Breast epithelium (tissue), 3 donors: ENCODE measurements around the gene CBLN3.

Experiments
- POLR2A ChIP-seq: fragments of 450-650 bp; IDR thresholded peaks from one replicate; pipeline ENCODE4 v1.6.1; 2016; ENCODE audit warnings: antibody characterized with exemption, mild to moderate bottlenecking, moderate library complexity
- TF ChIP-seq, protein P1 (sequence below), 3 donors: fragments of 450-650 bp; IDR thresholded peaks; one replicate each; pipeline ENCODE4 v1.5.1; 2016 to 2017; ENCODE audit warnings: antibody characterized with exemption in 3 of 3, mild to moderate bottlenecking in 3 of 3, moderate library complexity in 3 of 3

DNA sequence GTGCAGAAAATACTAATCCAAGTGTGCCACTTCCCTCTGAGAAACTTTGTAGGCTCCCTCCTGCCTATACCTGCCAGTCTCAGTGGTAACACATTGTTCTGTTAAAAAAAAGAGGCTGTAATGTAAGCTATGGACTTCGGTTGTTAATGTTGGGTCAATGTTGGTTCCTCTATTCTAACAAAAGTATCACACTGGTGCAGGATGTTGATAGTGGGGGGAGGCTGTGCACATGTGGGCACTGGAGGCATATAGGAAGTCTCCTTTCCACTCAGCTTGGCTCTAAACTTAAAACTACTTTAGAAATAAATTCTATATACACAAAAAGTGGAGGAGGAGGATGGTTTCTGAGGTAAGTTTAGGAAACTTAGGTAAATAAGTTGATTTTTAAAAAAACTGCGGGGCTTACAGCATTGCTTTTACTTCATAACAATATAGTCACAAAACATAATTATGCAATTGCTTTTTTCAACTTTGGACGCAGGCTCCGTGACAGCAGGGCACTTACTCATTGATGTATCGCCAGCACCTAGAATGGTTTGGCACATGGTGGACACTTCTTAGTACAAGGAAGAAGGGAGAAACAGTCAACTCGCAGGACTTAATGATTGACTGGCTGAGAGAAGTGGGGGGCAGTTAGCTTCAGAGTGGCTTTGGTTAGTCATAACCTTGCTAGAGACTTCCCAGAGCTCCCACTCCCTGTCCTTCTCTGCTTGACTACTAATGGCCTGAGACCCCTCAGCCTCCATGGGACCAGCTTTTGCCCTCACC, 38.6 kb downstream of the CBLN3 start:
- TF ChIP-seq, protein P1, sequence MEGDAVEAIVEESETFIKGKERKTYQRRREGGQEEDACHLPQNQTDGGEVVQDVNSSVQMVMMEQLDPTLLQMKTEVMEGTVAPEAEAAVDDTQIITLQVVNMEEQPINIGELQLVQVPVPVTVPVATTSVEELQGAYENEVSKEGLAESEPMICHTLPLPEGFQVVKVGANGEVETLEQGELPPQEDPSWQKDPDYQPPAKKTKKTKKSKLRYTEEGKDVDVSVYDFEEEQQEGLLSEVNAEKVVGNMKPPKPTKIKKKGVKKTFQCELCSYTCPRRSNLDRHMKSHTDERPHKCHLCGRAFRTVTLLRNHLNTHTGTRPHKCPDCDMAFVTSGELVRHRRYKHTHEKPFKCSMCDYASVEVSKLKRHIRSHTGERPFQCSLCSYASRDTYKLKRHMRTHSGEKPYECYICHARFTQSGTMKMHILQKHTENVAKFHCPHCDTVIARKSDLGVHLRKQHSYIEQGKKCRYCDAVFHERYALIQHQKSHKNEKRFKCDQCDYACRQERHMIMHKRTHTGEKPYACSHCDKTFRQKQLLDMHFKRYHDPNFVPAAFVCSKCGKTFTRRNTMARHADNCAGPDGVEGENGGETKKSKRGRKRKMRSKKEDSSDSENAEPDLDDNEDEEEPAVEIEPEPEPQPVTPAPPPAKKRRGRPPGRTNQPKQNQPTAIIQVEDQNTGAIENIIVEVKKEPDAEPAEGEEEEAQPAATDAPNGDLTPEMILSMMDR (IDR thresholded peaks at IDR 0.05) = no peak
- TF ChIP-seq POLR2A = no peak
